Upper lobe of left lung (tissue), 6 donors: ENCODE data around the gene ANKS1B. TPM values are rescaled to one million over a fixed set of nuclear protein-coding genes. Genes with fewer than 3 reads are reported as not detected.

Experiments
- ATAC-seq, 2 donors: fragments of 200-7000 bp; cut with Tn5 transposase; one replicate each; pipeline ENCODE4 v1.9.1; 2022; ENCODE audit warnings: mild to moderate bottlenecking in 2 of 2, moderate library complexity in 2 of 2; ENCODE audit not compliant: low FRiP score in 2 of 2
- DNase-seq, 2 donors: peaks; one replicate each; pipeline ENCODE4 v3.0.0-alpha.2; 2019 to 2020
- H3K27ac ChIP-seq, 4 donors: fragments of 200-600 bp; sonication (generic); one replicate each; pipeline ENCODE4 v1.5.1; 2016 to 2019
- H3K27me3 ChIP-seq, 4 donors: fragments of 200-600 bp; sonication (generic); one replicate each; pipeline ENCODE4 v1.5.1; 2017 to 2019
- H3K36me3 ChIP-seq, 4 donors: fragments of 200-600 bp; sonication (generic); one replicate each; pipeline ENCODE4 v1.5.1; 2016 to 2019
- H3K4me1 ChIP-seq, 4 donors: fragments of 200-600 bp; sonication (generic); one replicate each; pipeline ENCODE4 v1.5.1; 2018 to 2019
- H3K4me3 ChIP-seq, 4 donors: fragments of 200-600 bp; sonication (generic); one replicate each; pipeline ENCODE4 v1.5.1; 2017 to 2019; ENCODE audit warnings: mild to moderate bottlenecking in 2 of 4, moderate library complexity in 1 of 4
- H3K9me3 ChIP-seq, 4 donors: fragments of 200-600 bp; sonication (generic); one replicate each; pipeline ENCODE4 v1.5.1; 2018 to 2019
- EP300 ChIP-seq, 4 donors: sonication (generic); formaldehyde crosslinking; IDR thresholded peaks; one replicate each; pipeline ENCODE4 v1.5.1; 2017; ENCODE audit warnings: antibody characterized with exemption in 4 of 4, control low read depth in 2 of 4
- POLR2A ChIP-seq, 4 donors: fragments of 450-650 bp; IDR thresholded peaks; one replicate each; pipeline ENCODE4 v1.5.1; 2016 to 2017; ENCODE audit warnings: antibody characterized with exemption in 4 of 4, mild to moderate bottlenecking in 2 of 4
- POLR2AphosphoS5 ChIP-seq, 2 donors: sonication (generic); formaldehyde crosslinking; IDR thresholded peaks; one replicate each; pipeline ENCODE4 v1.5.1; 2017; ENCODE audit warnings: antibody characterized with exemption in 2 of 2
- WGBS, 2 donors: methylation state at CpG; one replicate each; pipeline ENCODE4 v1.1.5; 2017 to 2018; 5-methylcytosine and 5-hydroxymethylcytosine counted together
- total RNA-seq, 6 donors: library from RNA; depleted of rRNA in 4 of 6; stranded (reverse); fragments of >200 nt in 4 of 6; gene quantifications; one replicate each; pipeline versions ENCODE4 v1.1.0 to v1.2.1, GENCODE V29; 2016 to 2021
- TF ChIP-seq, protein P1 (sequence below), 6 experiments: fragments of 450-650 bp in 4 of 6; fragments of 200-600 bp in 2 of 6; sonication (generic) in 2 of 6; IDR thresholded peaks; one replicate each; pipeline ENCODE4 v1.5.1; 2016 to 2019; ENCODE audit warnings: antibody characterized with exemption in 6 of 6
- donor health status: DM: no; HTN: no; CAD: no; lungs with moderate emphysema.
- donor health status: DM: no; HTN: yes; CAD: no; lungs with severe emphysema.

The ANKS1B gene
- total RNA-seq, 6 donors from 2014 or later = 5.1 to 23.7 (median 7.2) TPM

DNA sequence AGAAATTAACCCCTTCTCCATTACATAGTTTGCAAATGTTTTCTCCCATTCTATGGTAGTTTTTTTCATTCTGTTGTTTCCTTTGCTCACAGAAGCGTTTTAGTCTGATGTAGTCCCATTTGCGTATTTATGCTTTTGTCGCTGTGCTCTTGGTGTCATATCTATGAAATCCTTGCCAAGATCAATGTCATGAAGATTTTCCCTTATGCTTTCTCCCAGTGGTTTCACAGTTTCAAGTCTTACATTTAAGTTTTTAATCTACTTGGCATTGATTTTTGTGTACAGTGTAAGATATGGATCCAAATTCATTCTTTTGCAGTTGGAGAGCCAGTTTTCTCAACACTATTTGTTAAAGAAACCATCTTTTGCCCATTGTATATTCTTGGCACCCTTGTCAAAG lies 982.0 kb downstream of the ANKS1B start:
- Histone ChIP-seq H3K4me3 (no peak overlapping the region), H3K4me1 (no peaks in the 10 kb centered on the region), H3K27me3 (no peaks in the 10 kb centered on the region), H3K27ac (no peak overlapping the region), H3K36me3 (no peaks in the 10 kb centered on the region), H3K9me3 (no peaks in the 10 kb centered on the region)
- no peak for TF ChIP-seq POLR2A (IDR thresholded peaks at IDR 0.05)
- TF ChIP-seq POLR2AphosphoS5 (IDR thresholded peaks at IDR 0.05) = no peak
- TF ChIP-seq EP300 (IDR thresholded peaks at IDR 0.05) = no peak
- TF ChIP-seq, protein P1, sequence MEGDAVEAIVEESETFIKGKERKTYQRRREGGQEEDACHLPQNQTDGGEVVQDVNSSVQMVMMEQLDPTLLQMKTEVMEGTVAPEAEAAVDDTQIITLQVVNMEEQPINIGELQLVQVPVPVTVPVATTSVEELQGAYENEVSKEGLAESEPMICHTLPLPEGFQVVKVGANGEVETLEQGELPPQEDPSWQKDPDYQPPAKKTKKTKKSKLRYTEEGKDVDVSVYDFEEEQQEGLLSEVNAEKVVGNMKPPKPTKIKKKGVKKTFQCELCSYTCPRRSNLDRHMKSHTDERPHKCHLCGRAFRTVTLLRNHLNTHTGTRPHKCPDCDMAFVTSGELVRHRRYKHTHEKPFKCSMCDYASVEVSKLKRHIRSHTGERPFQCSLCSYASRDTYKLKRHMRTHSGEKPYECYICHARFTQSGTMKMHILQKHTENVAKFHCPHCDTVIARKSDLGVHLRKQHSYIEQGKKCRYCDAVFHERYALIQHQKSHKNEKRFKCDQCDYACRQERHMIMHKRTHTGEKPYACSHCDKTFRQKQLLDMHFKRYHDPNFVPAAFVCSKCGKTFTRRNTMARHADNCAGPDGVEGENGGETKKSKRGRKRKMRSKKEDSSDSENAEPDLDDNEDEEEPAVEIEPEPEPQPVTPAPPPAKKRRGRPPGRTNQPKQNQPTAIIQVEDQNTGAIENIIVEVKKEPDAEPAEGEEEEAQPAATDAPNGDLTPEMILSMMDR (IDR thresholded peaks at IDR 0.05) = no peak
- 90 to 91% methylated on average over 3 of the region's 3 CpGs for WGBS, 2 donors
- ATAC-seq (no peak), DNase-seq (no peak)

DNA sequence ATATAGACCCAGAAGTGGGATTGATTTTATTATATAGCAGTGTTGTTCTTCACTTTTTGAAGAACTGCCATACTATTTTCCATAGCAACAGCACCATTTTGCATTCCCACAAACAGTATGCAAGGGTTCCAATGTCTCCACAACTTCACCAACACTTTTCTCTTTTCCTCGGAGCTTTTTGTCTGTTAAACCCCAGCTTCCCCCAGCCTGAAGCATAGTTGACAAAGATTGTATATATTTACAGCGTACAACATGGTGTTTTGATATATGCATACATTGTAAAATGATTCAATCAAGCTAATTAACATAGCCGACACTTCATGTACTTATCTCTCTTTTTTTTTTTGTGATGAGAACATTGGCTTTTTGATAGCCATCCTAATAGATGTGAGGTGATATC lies 982.6 kb downstream of the ANKS1B start:
- WGBS, 2 donors = 85 to 87% methylated on average over 3 of the region's 3 CpGs
- TF ChIP-seq POLR2AphosphoS5 (IDR thresholded peaks at IDR 0.05) (no peak), POLR2A (IDR thresholded peaks at IDR 0.05) (no peak), EP300 (IDR thresholded peaks at IDR 0.05) (no peak)
- TF ChIP-seq, protein P1 (IDR thresholded peaks at IDR 0.05) = no peak
- no peaks in the 10 kb centered on the region for H3K36me3 ChIP-seq
- DNase-seq (no peak), ATAC-seq (no peak)
- no peak overlapping the region for H3K27ac ChIP-seq
- H3K27me3 ChIP-seq = no peaks in the 10 kb centered on the region
- H3K4me1 ChIP-seq = no peaks in the 10 kb centered on the region
- no peaks in the 10 kb centered on the region for H3K9me3 ChIP-seq
- H3K4me3 ChIP-seq = no peak overlapping the region

DNA sequence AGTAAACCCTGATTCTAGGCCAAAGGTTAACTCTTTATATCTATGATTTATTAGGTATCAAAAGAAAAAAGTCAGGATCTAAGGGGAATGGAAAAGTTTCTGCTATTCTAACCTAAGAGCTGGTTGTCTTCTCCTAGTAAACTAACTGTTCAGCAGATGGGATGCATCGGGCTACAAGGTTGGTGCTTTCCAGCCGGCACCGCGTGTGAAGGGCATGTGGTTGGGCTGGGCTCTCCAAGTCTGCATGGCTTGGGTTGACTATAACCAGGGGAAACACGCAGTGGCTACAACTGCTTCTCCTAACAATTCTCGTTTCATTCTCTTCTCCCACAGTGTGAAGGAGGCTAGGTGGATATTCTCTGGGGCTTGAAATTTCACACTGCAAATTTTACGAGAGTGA lies 985.2 kb downstream of the ANKS1B start:
- no peak overlapping the region for H3K4me3 ChIP-seq
- WGBS, 2 donors = 61 to 71% methylated on average over 7 of the region's 7 CpGs
- no peaks in the 10 kb centered on the region for H3K27me3 ChIP-seq
- TF ChIP-seq EP300 (IDR thresholded peaks at IDR 0.05) = no peak
- TF ChIP-seq, protein P1 (IDR thresholded peaks at IDR 0.05) = no peak
- no peak for TF ChIP-seq POLR2A (IDR thresholded peaks at IDR 0.05)
- TF ChIP-seq POLR2AphosphoS5 (IDR thresholded peaks at IDR 0.05) = no peak
- peak in 1 of 2 donors; percentile 8 for DNase-seq
- H3K27ac ChIP-seq = no peak overlapping the region
- no peaks in the 10 kb centered on the region for H3K4me1 ChIP-seq
- no peaks in the 10 kb centered on the region for H3K36me3 ChIP-seq
- no peaks in the 10 kb centered on the region for H3K9me3 ChIP-seq
- peak; percentile 31 to 38 for ATAC-seq

DNA sequence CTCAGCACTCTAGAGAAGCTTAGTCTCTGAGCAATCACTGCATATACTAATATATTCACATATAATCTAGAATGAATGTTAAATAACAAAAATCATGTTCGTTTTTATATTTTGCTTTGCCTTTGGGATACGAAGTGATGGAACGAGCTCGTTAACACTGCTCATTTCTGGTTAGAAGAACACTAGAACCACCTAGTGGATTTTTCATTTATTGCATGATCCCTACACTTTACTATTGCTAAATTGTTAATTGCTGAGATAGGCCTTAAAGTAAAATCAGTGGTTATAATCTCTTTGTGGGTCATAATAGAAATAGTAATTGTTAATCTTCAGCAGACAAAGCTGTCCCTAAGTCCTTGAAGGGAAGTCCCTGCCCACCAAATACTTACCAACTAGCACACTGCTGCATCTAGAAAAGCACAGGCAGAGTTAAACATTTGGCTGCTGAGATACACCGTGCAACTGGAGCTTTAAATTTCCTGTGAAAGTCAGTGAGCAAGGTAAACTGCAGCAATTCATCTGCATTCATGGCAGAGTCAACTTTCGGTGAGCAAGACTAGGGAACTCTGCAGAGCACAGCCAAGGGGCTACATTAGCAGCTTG lies 985.9 kb downstream of the ANKS1B start:
- H3K9me3 ChIP-seq = no peaks in the 10 kb centered on the region
- ATAC-seq (peak; percentile 47 to 77), DNase-seq (no peak)
- 16 to 26% methylated on average over 6 of the region's 6 CpGs for WGBS, 2 donors
- no peak overlapping the region for H3K27ac ChIP-seq
- no peaks in the 10 kb centered on the region for H3K27me3 ChIP-seq
- no peaks in the 10 kb centered on the region for H3K4me1 ChIP-seq
- TF ChIP-seq EP300 (IDR thresholded peaks at IDR 0.05) = no peak
- TF ChIP-seq, protein P1 (IDR thresholded peaks at IDR 0.05) = peak in 5 of 6 experiments; percentile 40 to 64 (median 50)
- H3K4me3 ChIP-seq = no peak overlapping the region
- no peaks in the 10 kb centered on the region for H3K36me3 ChIP-seq

DNA sequence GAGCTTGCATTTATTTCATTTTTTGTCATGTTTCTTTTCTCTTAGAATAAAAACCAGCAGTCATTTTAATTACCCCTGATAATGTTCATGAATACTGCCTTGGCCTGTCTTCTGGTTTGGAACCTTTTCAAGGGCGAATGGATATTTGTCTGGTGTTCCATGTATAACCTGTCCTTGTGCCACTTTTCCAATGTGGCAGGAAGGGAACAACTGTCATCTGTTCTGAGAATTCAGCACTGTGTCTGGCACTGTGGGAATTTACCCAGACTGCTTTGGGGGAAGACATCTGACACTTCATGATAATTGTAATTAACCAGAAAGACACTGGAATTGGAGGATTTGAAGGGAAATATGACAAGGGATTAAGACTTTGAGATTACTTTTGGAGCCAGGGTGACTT lies 986.8 kb downstream of the ANKS1B start:
- Histone ChIP-seq H3K4me1 (no peaks in the 10 kb centered on the region), H3K36me3 (no peaks in the 10 kb centered on the region), H3K27ac (no peak overlapping the region), H3K9me3 (no peaks in the 10 kb centered on the region), H3K4me3 (no peak overlapping the region), H3K27me3 (no peaks in the 10 kb centered on the region)
- DNase-seq (no peak), ATAC-seq (no peak)
- no peak for TF ChIP-seq POLR2AphosphoS5 (IDR thresholded peaks at IDR 0.05)
- 62 to 85% methylated on average over 1 of the region's 1 CpG for WGBS, 2 donors
